ENCODE data around the gene TENT4B. TPM values are rescaled to one million over a fixed set of nuclear protein-coding genes. Genes with fewer than 3 reads are reported as not detected.

Gene TENT4B
- total and polyA plus RNA-seq, 5 donors from 2014 or later: 3.5 to 19.7 (median 3.6) TPM

- no peak overlapping the region for H3K27ac Mint-ChIP-seq
- no peak for DNase-seq
- no peaks in the 10 kb centered on the region for H3K27me3 Mint-ChIP-seq
- Histone ChIP-seq H3K9me3 (ENCODE audit: control insufficient read depth in 2 of 2, low read length in 2 of 2) (no peaks in the 10 kb centered on the region), H3K27ac (ENCODE audit: insufficient read depth, low read length, poor library complexity, severe bottlenecking) (no peak overlapping the region), H3K4me1 (ENCODE audit: control insufficient read depth, insufficient read depth, low read length, poor library complexity, severe bottlenecking) (peaks cover 51% of the 10 kb centered on the region), H3K27me3 (ENCODE audit: control insufficient read depth, insufficient read depth, low read length) (no peaks in the 10 kb centered on the region), H3K36me3 (ENCODE audit: control insufficient read depth, insufficient read depth, low read length) (no peaks in the 10 kb centered on the region), H3K4me3 (ENCODE audit: low read depth, low read length) (no peak overlapping the region)
- no peak for ATAC-seq (ENCODE audit: low read depth in 2 of 2)
- H3K9me3 Mint-ChIP-seq: peaks cover 0 to 2% (median 0%) of the 10 kb centered on the region in 7 donors
- no peak overlapping the region for H3K4me3 Mint-ChIP-seq
- peaks cover 32 to 84% (median 65%) of the 10 kb centered on the region in 4 donors for H3K4me1 Mint-ChIP-seq
- peaks cover 1% of the 10 kb centered on the region for H3K36me3 Mint-ChIP-seq
Measured at GRCh38 chr16:50198802-50199403, 45.8 kb downstream of the TENT4B start.

- H3K36me3 Mint-ChIP-seq: peaks cover 3% of the 10 kb centered on the region
- H3K27me3 ChIP-seq (ENCODE audit: control insufficient read depth, insufficient read depth, low read length): no peaks in the 10 kb centered on the region
- no peak overlapping the region for H3K4me3 Mint-ChIP-seq
- H3K9me3 ChIP-seq (ENCODE audit: control insufficient read depth in 2 of 2, low read length in 2 of 2): no peaks in the 10 kb centered on the region
- H3K4me1 Mint-ChIP-seq: peaks cover 25 to 86% (median 67%) of the 10 kb centered on the region in 4 donors
- H3K27ac Mint-ChIP-seq: peak overlapping the region in 2 of 3 donors; percentile 20 to 58
- H3K4me3 ChIP-seq (ENCODE audit: low read depth, low read length): no peak overlapping the region
- no peaks in the 10 kb centered on the region for H3K36me3 ChIP-seq (ENCODE audit: control insufficient read depth, insufficient read depth, low read length)
- H3K9me3 Mint-ChIP-seq: peaks cover 0 to 2% (median 0%) of the 10 kb centered on the region in 7 donors
- peaks cover 41% of the 10 kb centered on the region for H3K4me1 ChIP-seq (ENCODE audit: control insufficient read depth, insufficient read depth, low read length, poor library complexity, severe bottlenecking)
- DNase-seq (peak in 1 of 3 donors; percentile 33), ATAC-seq (ENCODE audit: low read depth in 2 of 2) (no peak)
- H3K27ac ChIP-seq (ENCODE audit: insufficient read depth, low read length, poor library complexity, severe bottlenecking): no peak overlapping the region
- H3K27me3 Mint-ChIP-seq: no peaks in the 10 kb centered on the region
Measured at GRCh38 chr16:50201787-50202186, 48.7 kb downstream of the TENT4B start.

DNA sequence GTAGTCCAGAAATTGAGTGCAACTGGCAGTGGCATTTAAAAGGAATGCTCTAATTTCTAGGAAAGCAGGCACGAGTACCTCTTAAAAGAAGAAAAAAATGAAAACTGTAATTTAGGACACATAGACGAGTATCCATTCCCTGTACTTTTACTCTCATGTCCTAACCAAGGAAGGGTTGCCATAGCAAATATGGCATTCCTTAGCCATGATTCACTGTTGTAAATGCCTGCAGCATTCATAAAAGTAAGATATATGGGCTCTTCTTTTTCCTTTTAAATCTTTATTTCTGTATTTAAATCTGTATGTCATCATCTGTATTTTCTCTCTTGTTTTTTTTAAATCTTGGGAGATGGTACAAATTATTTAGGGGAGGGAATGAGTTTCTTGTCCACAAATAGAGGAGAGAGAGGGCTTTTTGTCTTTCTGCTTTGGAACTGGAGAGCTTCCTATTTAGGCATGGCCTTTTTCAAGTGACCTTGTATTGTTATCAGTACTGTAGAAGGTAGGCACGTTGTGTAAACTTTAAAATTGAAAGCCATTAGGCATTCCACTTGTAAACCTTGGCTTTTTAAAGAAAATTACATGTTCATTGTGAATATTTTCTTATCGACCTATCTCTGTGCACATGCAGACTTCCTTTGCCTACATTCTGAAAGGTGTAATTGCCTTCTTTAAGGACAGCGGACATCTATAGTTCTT is 50.0 kb downstream of the TENT4B start:
- H3K27ac Mint-ChIP-seq: peak overlapping the region in 1 of 3 donors; percentile 5

GRCh38 chr16:50203681-50204080 is 50.6 kb downstream of the TENT4B start:
- H3K4me1 ChIP-seq (ENCODE audit: control insufficient read depth, insufficient read depth, low read length, poor library complexity, severe bottlenecking): peaks cover 34% of the 10 kb centered on the region
- H3K27ac Mint-ChIP-seq: peak overlapping the region in 2 of 3 donors; percentile 21 to 78
- no peak for ATAC-seq (ENCODE audit: low read depth in 2 of 2)
- H3K9me3 Mint-ChIP-seq: no peaks in the 10 kb centered on the region
- DNase-seq: no peak
- H3K4me3 Mint-ChIP-seq: peak overlapping the region in 1 of 4 donors; percentile 11
- H3K9me3 ChIP-seq (ENCODE audit: control insufficient read depth in 2 of 2, low read length in 2 of 2): no peaks in the 10 kb centered on the region
- no peaks in the 10 kb centered on the region for H3K27me3 ChIP-seq (ENCODE audit: control insufficient read depth, insufficient read depth, low read length)
- no peak overlapping the region for H3K4me3 ChIP-seq (ENCODE audit: low read depth, low read length)
- peaks cover 3% of the 10 kb centered on the region for H3K36me3 Mint-ChIP-seq
- H3K36me3 ChIP-seq (ENCODE audit: control insufficient read depth, insufficient read depth, low read length): no peaks in the 10 kb centered on the region
- peaks cover 29 to 79% (median 67%) of the 10 kb centered on the region in 4 donors for H3K4me1 Mint-ChIP-seq
- H3K27me3 Mint-ChIP-seq: no peaks in the 10 kb centered on the region
- no peak overlapping the region for H3K27ac ChIP-seq (ENCODE audit: insufficient read depth, low read length, poor library complexity, severe bottlenecking)

More for the DNA sequence above, 50.0 kb downstream of the TENT4B start:
- Mint-ChIP-seq H3K27me3 (no peaks in the 10 kb centered on the region), H3K4me1 (peaks cover 25 to 80% (median 66%) of the 10 kb centered on the region in 4 donors), H3K4me3 (no peak overlapping the region), H3K36me3 (peaks cover 3% of the 10 kb centered on the region), H3K9me3 (no peaks in the 10 kb centered on the region)
- Histone ChIP-seq H3K4me1 (ENCODE audit: control insufficient read depth, insufficient read depth, low read length, poor library complexity, severe bottlenecking) (peaks cover 34% of the 10 kb centered on the region), H3K27me3 (ENCODE audit: control insufficient read depth, insufficient read depth, low read length) (no peaks in the 10 kb centered on the region), H3K9me3 (ENCODE audit: control insufficient read depth in 2 of 2, low read length in 2 of 2) (no peaks in the 10 kb centered on the region), H3K4me3 (ENCODE audit: low read depth, low read length) (no peak overlapping the region), H3K27ac (ENCODE audit: insufficient read depth, low read length, poor library complexity, severe bottlenecking) (no peak overlapping the region), H3K36me3 (ENCODE audit: control insufficient read depth, insufficient read depth, low read length) (no peaks in the 10 kb centered on the region)
- DNase-seq (no peak), ATAC-seq (ENCODE audit: low read depth in 2 of 2) (no peak)

GRCh38 chr16:50204453-50205108 is 51.5 kb downstream of the TENT4B start:
- Histone ChIP-seq H3K27me3 (ENCODE audit: control insufficient read depth, insufficient read depth, low read length) (no peaks in the 10 kb centered on the region), H3K9me3 (ENCODE audit: control insufficient read depth in 2 of 2, low read length in 2 of 2) (no peaks in the 10 kb centered on the region), H3K4me1 (ENCODE audit: control insufficient read depth, insufficient read depth, low read length, poor library complexity, severe bottlenecking) (peaks cover 30% of the 10 kb centered on the region), H3K27ac (ENCODE audit: insufficient read depth, low read length, poor library complexity, severe bottlenecking) (no peak overlapping the region), H3K4me3 (ENCODE audit: low read depth, low read length) (no peak overlapping the region), H3K36me3 (ENCODE audit: control insufficient read depth, insufficient read depth, low read length) (no peaks in the 10 kb centered on the region)
- no peaks in the 10 kb centered on the region for H3K27me3 Mint-ChIP-seq
- H3K9me3 Mint-ChIP-seq: no peaks in the 10 kb centered on the region
- peak overlapping the region in 1 of 3 donors; percentile 67 for H3K27ac Mint-ChIP-seq
- peaks cover 26 to 74% (median 63%) of the 10 kb centered on the region in 4 donors for H3K4me1 Mint-ChIP-seq
- ATAC-seq (ENCODE audit: low read depth in 2 of 2) (peak in 1 of 2 donors; percentile 28), DNase-seq (no peak)
- peaks cover 3% of the 10 kb centered on the region for H3K36me3 Mint-ChIP-seq
- H3K4me3 Mint-ChIP-seq: peak overlapping the region in 1 of 4 donors; percentile 4

DNA sequence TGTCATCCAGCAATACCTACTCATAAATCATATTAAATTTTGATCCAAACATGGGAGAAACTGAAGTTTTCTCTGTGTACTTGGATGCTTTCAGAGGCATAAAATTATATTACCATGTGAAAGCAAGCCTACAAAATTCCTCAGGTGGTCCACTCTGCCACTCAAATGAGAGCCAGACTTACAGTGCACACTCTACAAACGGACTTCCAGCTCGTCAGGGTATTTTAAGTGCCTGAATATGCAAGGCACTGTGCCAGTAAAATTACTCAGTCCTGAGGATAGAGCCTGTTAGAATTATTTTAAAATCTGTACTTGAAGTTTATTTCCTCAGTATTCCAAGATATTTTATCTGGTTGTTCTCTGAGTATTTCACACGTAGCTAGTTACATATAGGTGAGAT is 54.5 kb downstream of the TENT4B start:
- H3K4me1 ChIP-seq (ENCODE audit: control insufficient read depth, insufficient read depth, low read length, poor library complexity, severe bottlenecking): peaks cover 12% of the 10 kb centered on the region
- H3K36me3 ChIP-seq (ENCODE audit: control insufficient read depth, insufficient read depth, low read length): peaks cover 12% of the 10 kb centered on the region
- Mint-ChIP-seq H3K27me3 (no peaks in the 10 kb centered on the region), H3K4me1 (peaks cover 17 to 59% (median 56%) of the 10 kb centered on the region in 4 donors), H3K4me3 (no peak overlapping the region), H3K36me3 (peaks cover 18% of the 10 kb centered on the region), H3K9me3 (no peaks in the 10 kb centered on the region), H3K27ac (no peak overlapping the region)
- no peaks in the 10 kb centered on the region for H3K27me3 ChIP-seq (ENCODE audit: control insufficient read depth, insufficient read depth, low read length)
- no peak overlapping the region for H3K4me3 ChIP-seq (ENCODE audit: low read depth, low read length)
- DNase-seq (no peak), ATAC-seq (ENCODE audit: low read depth in 2 of 2) (no peak)
- H3K27ac ChIP-seq (ENCODE audit: insufficient read depth, low read length, poor library complexity, severe bottlenecking): no peak overlapping the region
- no peaks in the 10 kb centered on the region for H3K9me3 ChIP-seq (ENCODE audit: control insufficient read depth in 2 of 2, low read length in 2 of 2)

DNA sequence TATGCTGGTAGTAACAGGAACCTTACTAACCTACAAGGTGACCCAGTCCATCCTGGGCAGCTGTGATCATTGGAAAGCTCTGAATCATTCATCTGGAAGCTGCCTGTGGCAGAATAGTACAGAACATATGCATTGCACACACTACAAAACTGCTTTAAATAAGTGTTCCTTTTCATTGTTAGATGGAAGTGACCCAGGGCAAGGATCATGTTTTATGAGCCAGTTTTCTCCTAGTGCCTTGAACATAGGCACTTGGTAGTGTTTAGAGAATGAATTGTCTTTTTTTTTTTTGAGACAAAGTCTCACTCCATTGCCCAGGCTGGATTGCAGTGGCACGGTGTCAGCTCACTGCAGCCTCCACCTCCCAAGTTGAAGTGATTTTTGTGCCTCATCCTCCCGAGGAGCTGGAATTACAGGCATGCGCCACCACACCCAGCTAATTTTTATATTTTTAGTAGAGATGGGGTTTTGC is 55.4 kb downstream of the TENT4B start:
- peak overlapping the region; percentile 9 to 58 (median 43) for H3K27ac Mint-ChIP-seq
- no peak overlapping the region for H3K4me3 Mint-ChIP-seq
- H3K9me3 Mint-ChIP-seq: no peaks in the 10 kb centered on the region
- ATAC-seq (ENCODE audit: low read depth in 2 of 2): no peak
- H3K27ac ChIP-seq (ENCODE audit: insufficient read depth, low read length, poor library complexity, severe bottlenecking): no peak overlapping the region
- H3K9me3 ChIP-seq (ENCODE audit: control insufficient read depth in 2 of 2, low read length in 2 of 2): no peaks in the 10 kb centered on the region
- peaks cover 20% of the 10 kb centered on the region for H3K36me3 ChIP-seq (ENCODE audit: control insufficient read depth, insufficient read depth, low read length)
- no peaks in the 10 kb centered on the region for H3K27me3 Mint-ChIP-seq
- H3K4me1 ChIP-seq (ENCODE audit: control insufficient read depth, insufficient read depth, low read length, poor library complexity, severe bottlenecking): peaks cover 8% of the 10 kb centered on the region
- no peak for DNase-seq
- H3K4me3 ChIP-seq (ENCODE audit: low read depth, low read length): no peak overlapping the region
- no peaks in the 10 kb centered on the region for H3K27me3 ChIP-seq (ENCODE audit: control insufficient read depth, insufficient read depth, low read length)
- peaks cover 22% of the 10 kb centered on the region for H3K36me3 Mint-ChIP-seq
- H3K4me1 Mint-ChIP-seq: peaks cover 11 to 52% (median 48%) of the 10 kb centered on the region in 4 donors
